ENCODE measurements around the gene ZIM2. TPM values are rescaled to one million over a fixed set of nuclear protein-coding genes. Genes with fewer than 3 reads are reported as not detected.

The ZIM2 gene
- polyA plus RNA-seq, 3 donors: 1.5 to 3.2 (median 1.8) TPM

GRCh38 chr19:56821209-56821608, 19.3 kb downstream of the ZIM2 start:
- no peak for DNase-seq (ENCODE audit: extremely low read depth in 1 of 11, low read depth in 9 of 11, low spot score in 4 of 11)

GRCh38 chr19:56819166-56819565, 21.4 kb downstream of the ZIM2 start:
- DNase-seq (ENCODE audit: extremely low read depth in 1 of 11, low read depth in 9 of 11, low spot score in 4 of 11): no peak

GRCh38 chr19:56814656-56815055, 25.9 kb downstream of the ZIM2 start:
- no peak for DNase-seq (ENCODE audit: extremely low read depth in 1 of 11, low read depth in 9 of 11, low spot score in 4 of 11)

GRCh38 chr19:56813531-56813930, 27.0 kb downstream of the ZIM2 start:
- DNase-seq (ENCODE audit: extremely low read depth in 1 of 11, low read depth in 9 of 11, low spot score in 4 of 11): no peak

- no peak for DNase-seq (ENCODE audit: extremely low read depth in 1 of 11, low read depth in 9 of 11, low spot score in 4 of 11)
Observed at GRCh38 chr19:56811480-56811879, 29.0 kb downstream of the ZIM2 start.

- DNase-seq (ENCODE audit: extremely low read depth in 1 of 11, low read depth in 9 of 11, low spot score in 4 of 11): no peak
Observed at GRCh38 chr19:56810260-56810659, 30.3 kb downstream of the ZIM2 start.

GRCh38 chr19:56808717-56809392, 31.7 kb downstream of the ZIM2 start:
- DNase-seq (ENCODE audit: extremely low read depth in 1 of 11, low read depth in 9 of 11, low spot score in 4 of 11): no peak

- DNase-seq (ENCODE audit: extremely low read depth in 1 of 11, low read depth in 9 of 11, low spot score in 4 of 11): no peak
Observed at GRCh38 chr19:56806639-56807038, 33.9 kb downstream of the ZIM2 start.

- no peak for DNase-seq (ENCODE audit: extremely low read depth in 1 of 11, low read depth in 9 of 11, low spot score in 4 of 11)
Observed at GRCh38 chr19:56778351-56778750, 62.2 kb downstream of the ZIM2 start.

GRCh38 chr19:56769650-56770049, 70.9 kb downstream of the ZIM2 start:
- DNase-seq (ENCODE audit: extremely low read depth in 1 of 11, low read depth in 9 of 11, low spot score in 4 of 11): no peak

GRCh38 chr19:56765137-56765536, 75.4 kb downstream of the ZIM2 start:
- DNase-seq (ENCODE audit: extremely low read depth in 1 of 11, low read depth in 9 of 11, low spot score in 4 of 11): peak; percentile 33 to 80 (median 70)

- DNase-seq (ENCODE audit: extremely low read depth in 1 of 11, low read depth in 9 of 11, low spot score in 4 of 11): no peak
Observed at GRCh38 chr19:56764196-56764695, 76.3 kb downstream of the ZIM2 start.

- no peak for DNase-seq (ENCODE audit: extremely low read depth in 1 of 11, low read depth in 9 of 11, low spot score in 4 of 11)
Observed at GRCh38 chr19:56760842-56761241, 79.7 kb downstream of the ZIM2 start.

GRCh38 chr19:56759531-56759930, 81.0 kb downstream of the ZIM2 start:
- no peak for DNase-seq (ENCODE audit: extremely low read depth in 1 of 11, low read depth in 9 of 11, low spot score in 4 of 11)

GRCh38 chr19:56751078-56751489, 89.4 kb downstream of the ZIM2 start:
- DNase-seq (ENCODE audit: extremely low read depth in 1 of 11, low read depth in 9 of 11, low spot score in 4 of 11): peak in 10 of 11 donors; percentile 25 to 70 (median 58)

- no peak for DNase-seq (ENCODE audit: extremely low read depth in 1 of 11, low read depth in 9 of 11, low spot score in 4 of 11)
Observed at GRCh38 chr19:56750658-56751057, 89.9 kb downstream of the ZIM2 start.

GRCh38 chr19:56748378-56748777, 92.1 kb downstream of the ZIM2 start:
- DNase-seq (ENCODE audit: extremely low read depth in 1 of 11, low read depth in 9 of 11, low spot score in 4 of 11): peak in 7 of 11 donors; percentile 27 to 59 (median 42)

GRCh38 chr19:56746367-56746766, 94.2 kb downstream of the ZIM2 start:
- no peak for DNase-seq (ENCODE audit: extremely low read depth in 1 of 11, low read depth in 9 of 11, low spot score in 4 of 11)

- DNase-seq (ENCODE audit: extremely low read depth in 1 of 11, low read depth in 9 of 11, low spot score in 4 of 11): no peak
Observed at GRCh38 chr19:56740501-56740900, 100.0 kb downstream of the ZIM2 start.

- DNase-seq (ENCODE audit: extremely low read depth in 1 of 11, low read depth in 9 of 11, low spot score in 4 of 11): no peak
Observed at GRCh38 chr19:56736571-56736970, 104.0 kb downstream of the ZIM2 start.

- peak in 6 of 11 donors; percentile 17 to 59 (median 44) for DNase-seq (ENCODE audit: extremely low read depth in 1 of 11, low read depth in 9 of 11, low spot score in 4 of 11)
Observed at GRCh38 chr19:56732976-56733375, 107.5 kb downstream of the ZIM2 start.
